Measurements from ENCODE around the gene SLC38A5.

GRCh38 chrX:48514868-48515460 is 44.9 kb upstream of the SLC38A5 start:
- TF ChIP-seq, protein P1, sequence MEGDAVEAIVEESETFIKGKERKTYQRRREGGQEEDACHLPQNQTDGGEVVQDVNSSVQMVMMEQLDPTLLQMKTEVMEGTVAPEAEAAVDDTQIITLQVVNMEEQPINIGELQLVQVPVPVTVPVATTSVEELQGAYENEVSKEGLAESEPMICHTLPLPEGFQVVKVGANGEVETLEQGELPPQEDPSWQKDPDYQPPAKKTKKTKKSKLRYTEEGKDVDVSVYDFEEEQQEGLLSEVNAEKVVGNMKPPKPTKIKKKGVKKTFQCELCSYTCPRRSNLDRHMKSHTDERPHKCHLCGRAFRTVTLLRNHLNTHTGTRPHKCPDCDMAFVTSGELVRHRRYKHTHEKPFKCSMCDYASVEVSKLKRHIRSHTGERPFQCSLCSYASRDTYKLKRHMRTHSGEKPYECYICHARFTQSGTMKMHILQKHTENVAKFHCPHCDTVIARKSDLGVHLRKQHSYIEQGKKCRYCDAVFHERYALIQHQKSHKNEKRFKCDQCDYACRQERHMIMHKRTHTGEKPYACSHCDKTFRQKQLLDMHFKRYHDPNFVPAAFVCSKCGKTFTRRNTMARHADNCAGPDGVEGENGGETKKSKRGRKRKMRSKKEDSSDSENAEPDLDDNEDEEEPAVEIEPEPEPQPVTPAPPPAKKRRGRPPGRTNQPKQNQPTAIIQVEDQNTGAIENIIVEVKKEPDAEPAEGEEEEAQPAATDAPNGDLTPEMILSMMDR (IDR thresholded peaks at IDR 0.05) = no peak
- no peak for TF ChIP-seq POLR2A (IDR thresholded peaks at IDR 0.05)

All from lower leg skin (tissue), 3 donors.